AG09309 (cell line): ENCODE data around the gene PDE4A.
A peak's percentile ranks its signal among the peaks of the same experiment; 100 is the strongest.

Experiments
- DNase-seq: peaks from one replicate; pipeline ENCODE4 v3.0.0-alpha.2; 2010; ENCODE audit warnings: low read depth
- H3K4me3 ChIP-seq: 2 replicates; pipeline ENCODE4 v1.5.1; 2011; ENCODE audit warnings: mild to moderate bottlenecking, low read depth, low read length, moderate library complexity; ENCODE audit not compliant: control insufficient read depth
- CTCF ChIP-seq: IDR thresholded peaks from 2 replicates; pipeline ENCODE4 v1.5.1; 2011; ENCODE audit warnings: mild to moderate bottlenecking, low read depth, low read length, inconsistent platforms; ENCODE audit not compliant: insufficient read depth, control insufficient read depth; ENCODE audit errors: missing control alignments

PDE4A gene

GRCh38 chr19:10419646-10420443 is 493 bp upstream of the PDE4A start:
- no peak for DNase-seq
- peak overlapping the region; percentile 59 for H3K4me3 ChIP-seq
- TF ChIP-seq CTCF = no peak

GRCh38 chr19:10421240-10422045 is 1.1 kb downstream of the PDE4A start:
- no peak for DNase-seq
- no peak overlapping the region for H3K4me3 ChIP-seq
- TF ChIP-seq CTCF = no peak

- DNase-seq = no peak
- no peak overlapping the region for H3K4me3 ChIP-seq
- no peak for TF ChIP-seq CTCF
Observed at GRCh38 chr19:10422046-10422461, 1.7 kb downstream of the PDE4A start.

GRCh38 chr19:10422846-10423245 is 2.5 kb downstream of the PDE4A start:
- no peak overlapping the region for H3K4me3 ChIP-seq
- DNase-seq = no peak
- TF ChIP-seq CTCF = no peak

GRCh38 chr19:10424011-10424637 is 3.8 kb downstream of the PDE4A start:
- no peak for DNase-seq
- TF ChIP-seq CTCF = peak; percentile 92
- H3K4me3 ChIP-seq = peak overlapping the region; percentile 50

- no peak for TF ChIP-seq CTCF
- DNase-seq = no peak
- no peak overlapping the region for H3K4me3 ChIP-seq
Observed at GRCh38 chr19:10427169-10427568, 6.8 kb downstream of the PDE4A start.
